ENCODE data around the gene LPP.

DNA sequence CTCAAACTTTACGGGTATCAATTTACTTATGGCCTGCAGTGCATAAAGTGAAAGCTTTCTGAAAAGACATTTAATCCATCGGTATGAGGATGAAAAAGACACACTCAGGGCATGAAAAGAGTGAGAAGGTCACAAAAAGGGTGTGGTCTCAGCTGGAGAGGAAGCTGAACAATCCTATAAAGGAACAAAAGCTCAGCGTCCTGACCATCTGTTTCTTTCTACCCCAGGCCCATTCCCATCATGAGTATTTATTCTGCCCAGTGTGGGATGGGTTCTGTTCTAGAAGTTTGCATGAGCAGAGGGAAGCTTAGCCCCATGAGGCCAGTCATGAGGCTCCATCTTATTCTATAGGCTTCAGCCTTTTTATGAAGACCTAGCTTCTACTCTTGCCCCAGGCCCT lies 144.6 kb downstream of the LPP start:
- no peak for TF ChIP-seq POLR2A (IDR thresholded peaks at IDR 0.05; ENCODE audit: low read depth, low read length)
- TF ChIP-seq POLR2AphosphoS5 (IDR thresholded peaks at IDR 0.05; ENCODE audit: low read depth, low read length): no peak
- TF ChIP-seq TAF1 (IDR thresholded peaks at IDR 0.05; ENCODE audit: borderline replicate concordance, low read depth, low read length): no peak
